Neural cell (in vitro differentiated cells): ENCODE results near the gene OR4D11.

Experiments
- CTCF ChIP-seq: fragments of 450-650 bp; IDR thresholded peaks from 2 replicates; pipeline ENCODE4 v1.5.1; 2014; ENCODE audit warnings: antibody characterized with exemption, mild to moderate bottlenecking, moderate library complexity; ENCODE audit not compliant: poor library complexity, severe bottlenecking
- EP300 ChIP-seq: fragments of 450-650 bp; conservative IDR thresholded peaks from 2 replicates; pipeline ENCODE4 v1.6.1; 2014; ENCODE audit warnings: antibody characterized with exemption, mild to moderate bottlenecking, moderate library complexity; ENCODE audit not compliant: poor library complexity, severe bottlenecking
- EZH2 ChIP-seq: fragments of 200-600, 300-800 bp; shearing (Covaris generic), sonication (generic); IDR thresholded peaks from 2 replicates; pipeline ENCODE4 v1.6.1; 2014; ENCODE audit warnings: antibody characterized with exemption, low read length, borderline replicate concordance, mild to moderate bottlenecking; ENCODE audit not compliant: insufficient read depth, poor library complexity, severe bottlenecking
- REST ChIP-seq: IDR thresholded peaks from 2 replicates; pipeline ENCODE4 v1.6.1; 2012; ENCODE audit warnings: borderline replicate concordance
- SMC3 ChIP-seq: fragments of 450-650 bp; conservative IDR thresholded peaks from 2 replicates; pipeline ENCODE4 v1.6.1; 2014; ENCODE audit warnings: antibody characterized with exemption, mild to moderate bottlenecking, moderate library complexity; ENCODE audit not compliant: poor library complexity
- TAF1 ChIP-seq: IDR thresholded peaks from 2 replicates; pipeline ENCODE4 v1.6.1; 2012; ENCODE audit warnings: low read depth

DNA sequence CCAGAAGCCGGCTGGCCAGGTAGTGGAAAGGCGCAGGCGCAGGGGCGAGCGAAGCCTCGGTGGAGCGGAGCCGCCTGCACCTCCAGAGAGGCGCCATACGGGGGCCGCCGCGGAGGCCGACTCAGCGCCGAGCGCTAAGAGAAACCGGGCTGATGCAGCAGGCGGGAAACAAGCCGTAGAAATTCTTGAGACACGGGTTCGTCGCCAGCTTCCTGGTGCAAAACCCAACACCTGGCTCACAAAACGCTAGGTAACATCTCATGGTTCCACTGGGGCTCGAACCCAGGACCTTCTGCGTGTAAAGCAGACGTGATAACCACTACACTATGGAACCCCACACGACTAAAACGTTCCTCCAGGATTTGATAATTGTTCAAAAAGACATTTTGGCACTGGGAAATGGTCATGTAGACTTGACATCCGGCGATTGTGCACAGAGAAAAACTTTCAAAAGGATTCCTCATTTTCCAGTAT, 47.0 kb downstream of the OR4D11 start:
- TF ChIP-seq CTCF (peak; percentile 90), REST (no peak), EZH2 (no peak), EP300 (peak; percentile 62), TAF1 (peak; percentile 47), SMC3 (peak; percentile 41)
